HG03175 (cell line): ENCODE measurements around the gene CHSY3.

Experiments
- ATAC-seq: cut with Tn5 transposase; IDR thresholded peaks from one replicate; pipeline ENCODE4 v1.9.1; 2021; ENCODE audit warnings: mild to moderate bottlenecking, moderate library complexity; ENCODE audit not compliant: unreplicated experiment

Gene CHSY3

DNA sequence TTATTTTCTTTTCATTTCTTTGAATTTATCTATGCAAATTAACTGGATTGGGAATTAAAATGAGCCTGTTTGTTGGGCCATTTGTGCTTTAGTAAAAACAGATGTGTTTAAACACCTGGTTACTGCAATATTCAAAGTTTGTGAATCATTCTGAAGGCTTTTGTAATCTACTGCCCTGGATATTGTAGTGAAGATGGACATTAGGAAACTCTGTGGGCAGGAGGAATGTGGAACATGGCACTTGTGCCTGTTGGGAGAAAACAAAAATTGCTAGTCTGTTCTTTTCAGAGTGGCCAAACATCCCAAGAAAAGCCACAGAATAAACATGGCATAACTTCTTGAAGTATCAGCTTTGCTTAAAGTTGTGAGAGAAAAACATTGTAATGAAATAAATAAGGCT, 40.8 kb downstream of the CHSY3 start:
- ATAC-seq = no peak

DNA sequence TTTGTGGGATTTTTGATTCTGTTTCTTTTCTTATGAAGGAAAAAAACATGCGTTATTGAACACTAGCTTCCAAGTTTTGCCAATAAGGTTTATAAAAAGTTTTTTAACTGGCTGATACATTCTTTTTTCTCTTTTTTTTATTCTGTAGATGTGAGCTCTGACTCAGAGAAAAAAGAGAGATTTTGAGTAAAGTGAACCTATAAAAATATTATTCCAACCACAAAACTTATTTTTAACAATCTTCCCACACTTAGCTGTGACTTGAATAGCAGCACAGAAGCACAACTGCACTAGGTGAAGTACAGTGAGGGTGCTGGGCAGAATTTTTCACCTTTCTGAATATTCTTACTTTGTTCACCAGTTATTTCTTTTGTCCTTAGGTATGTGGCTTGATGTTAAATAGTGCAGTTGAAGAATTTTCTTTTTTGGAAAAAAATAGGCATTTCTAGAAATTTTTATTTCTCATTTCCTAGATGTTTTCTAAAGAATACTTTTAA, 41.6 kb downstream of the CHSY3 start:
- no peak for ATAC-seq

DNA sequence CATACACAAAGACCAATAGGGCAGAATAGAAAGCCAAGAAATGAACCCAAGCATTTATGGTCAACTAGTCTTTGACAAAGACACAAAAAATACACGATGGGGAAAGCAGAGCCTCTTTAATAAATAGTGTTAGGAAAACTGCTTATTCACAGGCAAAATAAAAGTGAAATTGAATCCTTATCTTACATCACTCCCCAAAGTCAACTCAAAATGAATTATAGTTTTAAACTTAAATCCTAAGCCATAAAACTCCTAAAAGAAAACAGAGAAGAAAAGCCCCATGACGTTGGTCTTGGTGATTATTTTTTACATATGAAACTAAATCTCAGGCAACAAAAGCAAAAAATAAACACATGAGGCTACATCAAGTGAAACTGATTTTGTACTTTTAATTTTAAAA, 46.8 kb downstream of the CHSY3 start:
- ATAC-seq = no peak

DNA sequence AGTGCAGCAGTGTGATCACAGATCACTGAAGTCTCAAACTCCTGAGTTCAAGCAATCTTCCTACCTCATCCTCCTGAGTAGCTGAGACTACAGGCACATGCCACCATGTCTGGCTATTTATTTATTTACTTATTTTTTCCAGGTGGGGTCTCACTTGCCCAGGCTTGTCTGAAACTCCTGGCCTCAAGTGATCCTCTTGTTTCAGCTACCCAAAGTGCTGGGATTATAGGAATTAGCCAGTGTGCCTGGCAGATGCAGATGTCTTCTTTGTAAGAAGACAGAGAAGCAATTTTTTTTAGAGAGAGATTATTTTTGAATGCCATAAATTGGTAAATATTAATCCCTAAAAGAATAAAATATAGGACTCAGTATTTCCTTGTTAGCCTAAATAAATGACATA, 54.3 kb downstream of the CHSY3 start:
- no peak for ATAC-seq

DNA sequence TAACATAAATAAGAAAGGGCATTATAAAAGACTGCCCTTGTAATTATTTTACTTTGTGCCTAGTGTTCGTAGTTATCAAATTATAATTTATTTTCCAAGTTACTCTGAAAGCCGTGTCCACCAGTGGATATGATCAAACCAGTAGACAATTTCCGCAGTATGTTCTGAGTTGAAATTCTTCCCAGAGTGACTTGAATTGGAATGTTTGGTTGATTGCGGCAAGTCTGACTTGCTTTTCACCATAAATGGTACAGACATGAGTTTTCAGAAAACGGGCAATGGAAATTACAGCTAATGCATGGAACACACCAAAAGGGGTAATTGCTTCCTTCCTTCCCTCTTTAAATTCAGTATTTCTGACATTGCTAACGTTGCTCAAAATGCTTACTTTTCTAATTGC, 56.6 kb downstream of the CHSY3 start:
- no peak for ATAC-seq

DNA sequence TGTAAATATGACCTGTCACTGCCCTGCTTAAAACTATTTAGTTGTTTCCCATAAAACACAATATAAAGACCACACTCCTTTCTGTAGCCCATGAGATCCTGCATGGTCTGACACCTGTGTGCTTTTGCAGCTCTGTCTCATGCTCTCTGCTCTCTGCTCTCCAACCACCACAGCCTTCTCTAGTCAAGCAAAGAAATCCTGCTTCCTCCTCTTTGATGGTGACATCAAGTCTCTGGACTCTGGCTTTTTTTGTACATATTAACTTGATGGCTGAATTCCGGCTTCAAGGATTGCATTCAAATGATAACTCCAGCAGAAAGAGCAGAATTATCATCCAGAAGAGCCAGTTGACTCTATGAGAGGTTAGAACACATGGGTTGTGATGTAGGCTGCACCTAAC, 58.2 kb downstream of the CHSY3 start:
- no peak for ATAC-seq

DNA sequence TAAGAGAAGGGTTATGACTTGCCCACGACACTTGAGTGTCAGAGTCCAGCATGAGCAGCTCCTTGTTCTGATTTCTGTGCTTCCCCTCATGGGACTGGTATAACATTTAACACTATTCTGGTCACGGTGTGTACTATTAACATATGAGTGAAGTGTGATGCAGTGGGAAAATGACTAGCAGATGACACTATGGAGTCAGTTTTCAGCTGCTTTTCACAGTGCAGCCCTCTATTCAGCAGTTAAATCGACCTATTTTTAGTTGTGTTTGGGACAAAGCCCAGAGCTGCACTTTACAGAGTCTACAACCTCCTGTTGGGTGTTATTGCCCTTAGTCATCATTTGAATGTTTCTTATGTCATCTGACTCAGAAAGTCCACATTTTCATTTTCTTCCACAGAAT, 59.1 kb downstream of the CHSY3 start:
- ATAC-seq = no peak

DNA sequence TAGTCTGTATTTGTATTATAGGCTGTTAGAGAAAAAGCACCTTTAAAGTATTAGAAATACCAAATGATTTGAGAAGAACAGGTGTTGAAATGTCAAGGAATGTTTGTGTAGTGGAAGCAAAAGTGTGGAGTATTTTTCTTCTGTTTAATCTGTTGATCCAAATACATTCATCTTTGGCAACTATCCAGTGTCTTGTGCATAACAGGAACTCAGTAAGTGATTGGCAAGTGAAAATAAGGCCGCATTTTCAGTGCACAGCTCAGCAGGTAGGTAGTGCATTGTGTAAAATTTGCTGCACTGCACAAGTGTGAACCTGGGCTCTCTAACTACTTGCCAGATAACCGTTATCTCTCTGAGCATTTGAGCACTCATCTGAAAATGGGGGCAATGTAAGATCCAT, 61.8 kb downstream of the CHSY3 start:
- ATAC-seq = no peak

DNA sequence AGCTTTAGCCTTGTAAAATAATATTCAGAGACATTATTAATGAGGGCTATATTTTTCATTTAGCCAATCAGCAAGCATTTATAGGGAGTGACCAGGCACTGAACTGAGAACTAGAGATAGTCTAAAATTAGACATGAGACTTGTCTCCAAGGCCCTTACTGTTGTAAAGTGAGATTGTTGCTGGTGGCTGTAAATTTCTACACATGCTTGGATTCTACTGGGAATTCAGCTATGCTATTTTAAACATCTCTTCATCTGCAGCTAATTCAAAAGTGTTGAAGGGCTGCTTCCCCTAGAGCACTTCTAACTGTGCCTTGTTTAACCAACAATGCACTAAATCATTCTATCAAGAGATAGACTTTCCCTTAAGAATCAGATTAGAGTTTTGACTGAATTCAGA, 67.4 kb downstream of the CHSY3 start:
- ATAC-seq = no peak

DNA sequence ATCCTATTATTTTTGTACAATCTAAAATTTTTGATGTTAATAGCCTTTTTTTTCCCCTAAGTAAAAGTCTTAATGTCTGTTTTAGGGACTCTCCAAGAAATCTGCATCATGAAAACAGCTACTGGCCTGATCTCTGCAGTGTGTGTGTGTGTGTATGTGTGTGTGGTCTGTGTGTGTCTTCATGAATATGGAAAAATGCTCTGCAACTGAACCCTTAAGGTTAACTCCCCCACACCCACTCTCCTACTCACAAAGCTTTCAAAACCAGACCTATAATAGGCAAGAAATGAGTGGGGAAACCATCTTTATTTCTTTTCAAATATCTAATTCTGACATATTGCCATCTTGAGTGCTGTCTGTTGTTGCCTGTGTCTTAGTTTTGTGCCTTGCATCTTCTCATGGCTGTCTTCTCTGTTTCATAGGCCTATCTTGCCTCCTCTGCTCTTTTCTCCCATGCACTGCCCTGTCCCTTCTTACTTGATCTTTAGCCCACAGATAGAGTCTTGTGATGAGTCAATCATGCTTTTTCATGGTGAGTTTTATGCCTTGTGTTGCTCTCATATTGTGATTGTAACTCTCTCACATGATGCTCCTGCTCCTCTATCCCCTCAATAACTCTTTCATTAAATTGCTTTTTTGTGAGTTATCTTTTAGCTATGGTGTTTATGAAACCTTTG, 68.3 kb downstream of the CHSY3 start:
- ATAC-seq = no peak

DNA sequence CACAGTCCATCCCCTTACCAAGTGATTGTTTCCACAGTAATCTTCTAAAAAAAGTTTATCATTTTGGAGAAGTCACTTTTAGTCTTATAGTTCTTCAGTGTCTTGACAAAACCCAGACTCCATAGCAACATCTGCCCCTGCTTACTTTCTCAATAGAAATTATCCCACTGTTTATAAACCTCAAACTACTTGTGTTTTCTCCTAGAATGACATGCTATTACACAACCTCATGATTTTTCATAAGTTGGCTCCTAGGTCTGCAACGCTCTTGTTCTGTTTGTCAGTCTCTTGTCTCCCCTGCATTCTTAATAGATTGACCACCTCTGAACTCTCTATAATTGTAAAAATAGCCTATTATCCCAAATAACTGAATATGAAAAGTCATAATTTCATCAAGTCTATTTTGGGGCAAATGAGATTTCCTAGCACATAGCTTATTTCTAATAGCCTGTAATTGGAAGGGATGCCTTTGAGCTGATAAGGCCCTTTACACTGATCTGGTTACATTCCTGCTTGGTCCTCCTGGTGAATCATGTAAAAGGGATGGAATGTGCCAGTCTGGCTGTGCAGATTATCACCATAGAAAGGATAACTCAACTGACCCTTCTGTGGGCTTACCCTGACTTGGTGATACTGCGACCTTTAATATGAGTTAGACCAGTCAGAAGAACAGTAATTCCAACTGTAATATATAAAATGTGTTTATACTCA, 69.6 kb downstream of the CHSY3 start:
- ATAC-seq = no peak

DNA sequence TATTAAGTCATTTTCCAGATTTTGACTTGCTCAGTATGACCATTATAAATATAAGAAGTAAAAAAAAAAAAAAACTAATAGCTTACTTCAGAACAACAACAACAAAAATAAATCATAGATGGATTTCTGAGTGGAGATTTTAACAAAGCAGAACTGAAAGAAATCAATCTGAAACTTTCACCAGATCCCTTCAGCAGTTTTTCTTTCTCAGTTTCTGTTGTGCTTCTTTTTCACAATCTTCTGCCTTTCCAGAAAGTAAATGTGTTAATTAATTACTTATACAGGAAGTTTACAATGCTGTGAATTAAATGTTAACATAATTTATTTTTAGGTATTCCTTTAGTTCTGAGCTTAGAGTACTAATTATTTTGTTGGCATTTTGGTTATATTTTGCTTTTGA, 73.5 kb downstream of the CHSY3 start:
- ATAC-seq = peak; percentile 98

DNA sequence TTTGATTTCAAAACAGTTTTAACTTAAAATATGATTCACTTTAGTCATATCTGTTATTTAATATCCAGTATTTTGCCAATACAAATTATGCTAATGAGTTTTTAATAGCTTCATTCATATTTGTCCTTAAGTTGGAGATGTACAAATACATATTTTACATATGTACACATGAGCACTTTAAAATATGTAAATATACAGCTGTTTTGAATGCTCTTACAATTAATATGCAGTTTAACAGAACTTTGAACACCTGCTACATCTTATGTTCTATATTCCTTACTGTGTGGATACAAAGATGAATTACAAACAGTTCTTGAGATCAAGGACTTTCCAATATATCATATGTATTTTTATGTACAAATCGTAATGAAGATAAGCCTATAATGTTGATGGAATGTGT, 74.0 kb downstream of the CHSY3 start:
- ATAC-seq = no peak

DNA sequence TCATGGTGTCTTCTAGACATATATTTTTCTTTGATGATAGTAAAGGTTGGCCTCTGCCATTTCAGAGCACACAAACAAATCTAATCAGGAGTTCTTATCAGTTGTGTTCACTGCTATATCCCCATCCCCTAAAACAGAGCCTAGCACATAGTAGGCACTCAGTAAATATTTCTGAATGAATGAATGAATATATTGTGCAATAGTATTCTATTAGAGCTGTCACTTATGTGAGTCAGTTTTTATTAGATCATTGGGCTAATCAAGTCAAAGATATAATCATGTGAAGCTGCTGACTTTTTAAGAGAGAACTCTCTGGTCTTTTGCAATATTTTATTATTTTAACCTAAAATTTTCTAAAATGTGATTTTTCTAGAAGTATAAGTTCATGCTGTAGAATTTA, 84.2 kb downstream of the CHSY3 start:
- no peak for ATAC-seq

DNA sequence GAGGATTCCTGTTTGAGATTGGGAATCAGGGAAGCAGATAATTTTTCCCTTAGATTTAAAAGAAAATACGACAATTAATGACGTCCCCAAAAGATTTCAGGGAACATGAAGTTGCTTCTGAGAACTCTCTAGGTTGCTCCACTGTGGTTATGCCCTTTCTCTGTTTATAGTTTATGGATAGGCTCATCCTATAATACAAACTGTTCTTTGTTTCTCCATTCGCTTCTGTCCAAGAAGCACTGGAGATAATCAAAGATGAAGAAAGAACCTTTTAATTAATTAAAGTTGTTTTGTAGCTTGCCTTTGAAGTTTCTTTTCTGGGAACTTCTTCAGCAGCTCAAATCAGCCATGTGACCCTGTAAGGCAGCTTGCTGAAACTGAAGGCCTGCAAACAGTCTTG, 87.5 kb downstream of the CHSY3 start:
- no peak for ATAC-seq

DNA sequence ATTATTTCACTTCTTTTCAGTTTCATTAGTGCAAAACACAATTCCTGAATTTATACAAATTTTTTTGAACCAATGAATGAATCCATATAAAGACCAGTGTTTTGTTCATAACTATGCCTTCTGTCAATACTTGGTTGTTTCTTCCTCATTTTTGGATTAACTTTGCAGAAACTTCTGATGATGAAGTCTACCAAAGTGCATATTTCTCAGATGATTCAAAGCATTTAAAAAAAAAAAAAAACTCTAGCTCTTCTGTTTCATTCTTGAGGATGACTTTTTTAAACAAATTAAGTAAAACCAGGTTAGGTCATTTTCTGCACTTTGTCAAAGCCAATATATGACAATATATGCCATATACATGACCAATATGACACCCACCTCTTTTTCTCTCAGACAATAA, 92.6 kb downstream of the CHSY3 start:
- ATAC-seq = no peak

DNA sequence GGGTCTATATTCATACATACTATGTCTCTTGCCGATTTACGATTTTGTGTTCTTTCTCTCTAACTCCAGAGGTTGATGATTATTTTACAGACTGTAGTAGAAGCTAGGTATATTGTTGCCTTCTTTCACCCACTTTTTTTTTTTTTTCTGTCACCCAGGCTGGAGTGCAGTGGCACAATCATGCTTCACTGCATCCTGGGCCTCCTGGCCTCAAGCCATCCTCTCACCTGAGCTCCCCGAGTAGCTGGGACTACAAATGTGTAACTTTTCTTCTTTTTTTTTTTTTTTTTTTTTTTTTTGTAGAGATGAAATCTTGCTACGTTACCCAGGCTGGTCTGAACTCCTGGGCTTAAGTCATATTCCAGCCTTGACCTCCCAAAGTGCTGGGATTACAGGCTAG, 96.2 kb downstream of the CHSY3 start:
- ATAC-seq = no peak

DNA sequence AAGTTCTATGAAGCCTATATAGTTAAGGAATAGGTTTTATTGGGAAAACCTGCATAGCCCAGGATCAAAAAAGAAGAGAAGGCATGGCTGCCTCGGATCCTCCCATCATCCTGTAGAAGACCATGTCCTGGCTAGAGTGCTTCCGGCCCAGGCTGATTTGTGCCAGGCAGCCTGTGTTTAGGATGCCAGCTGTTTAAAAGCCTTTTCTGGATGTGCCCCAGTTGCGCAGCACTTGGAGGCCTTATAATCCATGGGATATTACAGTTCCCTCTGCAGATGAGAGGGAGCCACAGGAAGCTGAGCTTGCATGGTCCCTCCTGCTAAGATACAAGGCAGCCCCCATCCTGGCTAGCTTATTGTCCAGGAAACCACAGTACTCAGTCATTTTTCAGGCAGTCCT, 97.9 kb downstream of the CHSY3 start:
- no peak for ATAC-seq

DNA sequence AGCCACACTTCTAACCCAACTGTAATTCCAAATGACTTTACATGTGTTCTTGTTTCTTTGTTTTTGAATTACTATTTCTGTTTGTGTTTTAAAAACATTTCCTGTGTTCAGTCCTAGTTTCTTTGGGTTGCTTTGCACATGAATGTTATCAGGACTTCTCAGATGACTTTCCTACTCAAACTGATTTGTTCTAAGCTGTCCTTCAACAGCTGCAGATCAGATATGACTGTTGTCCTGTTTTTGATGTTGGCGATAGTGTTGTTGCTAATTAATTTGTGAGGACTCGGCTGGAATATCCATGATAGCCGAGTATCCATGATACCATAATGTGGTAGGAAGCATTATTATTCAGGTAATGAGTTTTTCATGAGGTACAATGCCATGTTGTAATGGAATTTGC, 98.6 kb downstream of the CHSY3 start:
- ATAC-seq = no peak

DNA sequence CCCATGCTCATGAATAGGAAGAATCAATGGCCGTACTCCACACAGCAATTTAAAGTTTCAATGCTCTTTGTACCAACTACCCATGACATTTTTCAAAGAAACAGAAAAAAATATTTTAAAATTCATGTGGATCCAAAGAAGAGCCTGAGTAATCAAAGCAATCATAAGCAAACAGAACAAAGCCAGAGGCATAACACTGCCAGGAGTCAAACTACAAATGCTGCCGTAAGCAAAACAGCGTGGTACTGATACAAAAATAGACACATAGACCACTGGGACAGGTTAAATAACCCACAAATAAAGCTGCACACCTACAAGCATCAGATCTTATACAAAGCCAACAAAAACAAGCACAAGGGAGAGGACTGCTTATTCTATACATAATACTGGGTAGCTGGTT, 107.7 kb downstream of the CHSY3 start:
- no peak for ATAC-seq

DNA sequence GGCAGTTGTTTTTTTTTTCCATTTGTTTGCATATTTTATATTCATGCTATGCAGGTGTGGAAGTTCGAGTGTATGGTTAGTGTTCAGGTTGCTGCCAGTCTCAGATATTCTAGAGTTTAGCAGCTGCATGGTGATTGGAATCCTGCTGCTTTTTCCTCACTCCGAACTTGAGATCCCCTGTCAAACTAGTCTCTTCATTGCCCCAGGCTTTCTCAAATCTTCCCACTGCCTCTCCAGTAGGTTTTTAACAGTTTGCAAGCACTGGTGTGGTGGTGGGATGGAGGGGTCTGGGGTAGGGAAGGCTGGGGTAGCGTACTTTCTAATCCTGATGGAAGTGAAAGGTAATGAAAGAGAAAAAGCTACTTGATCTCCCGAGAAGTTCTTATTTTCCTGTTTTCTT, 112.9 kb downstream of the CHSY3 start:
- no peak for ATAC-seq

DNA sequence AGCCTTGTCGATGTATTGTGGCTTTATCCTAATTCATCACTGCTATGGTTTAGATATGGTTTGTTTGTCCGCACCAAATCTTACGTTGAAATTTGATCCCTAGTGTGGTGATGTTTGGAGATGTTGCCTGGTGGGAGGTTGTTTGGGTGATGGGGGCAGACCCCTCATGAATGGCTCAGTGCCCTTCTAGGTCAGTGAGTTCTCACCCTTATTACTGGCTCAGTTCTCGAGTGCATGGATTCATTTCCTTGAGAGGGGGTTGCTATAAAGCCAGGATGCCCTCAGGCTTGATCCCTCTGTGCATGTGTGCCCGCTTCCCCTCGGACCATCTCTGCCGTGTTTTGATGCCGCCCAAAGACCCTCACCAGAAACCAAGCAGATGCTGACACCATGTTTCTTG, 114.4 kb downstream of the CHSY3 start:
- no peak for ATAC-seq

DNA sequence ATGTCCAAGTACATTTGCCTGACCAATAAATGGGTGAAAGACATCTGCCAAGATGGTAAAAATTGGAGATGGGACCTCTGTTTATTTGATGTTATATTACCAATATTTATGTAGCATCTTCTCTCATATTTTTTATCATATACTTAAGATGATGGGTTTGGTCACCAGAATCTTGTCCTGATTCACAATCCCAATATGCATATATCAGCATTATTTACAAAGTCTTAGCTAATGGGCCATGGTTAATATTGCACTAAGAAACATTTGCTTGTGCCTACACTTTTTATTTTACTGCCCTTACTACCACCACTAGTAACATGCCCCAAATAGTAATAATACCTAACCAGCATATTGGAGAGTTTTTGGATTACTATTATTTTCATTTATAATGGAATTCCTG, 116.7 kb downstream of the CHSY3 start:
- no peak for ATAC-seq
